Measurements from ENCODE around the gene CAMK2N2.
A peak's percentile ranks its signal among the peaks of the same experiment; 100 is the strongest.

Gene CAMK2N2

DNA sequence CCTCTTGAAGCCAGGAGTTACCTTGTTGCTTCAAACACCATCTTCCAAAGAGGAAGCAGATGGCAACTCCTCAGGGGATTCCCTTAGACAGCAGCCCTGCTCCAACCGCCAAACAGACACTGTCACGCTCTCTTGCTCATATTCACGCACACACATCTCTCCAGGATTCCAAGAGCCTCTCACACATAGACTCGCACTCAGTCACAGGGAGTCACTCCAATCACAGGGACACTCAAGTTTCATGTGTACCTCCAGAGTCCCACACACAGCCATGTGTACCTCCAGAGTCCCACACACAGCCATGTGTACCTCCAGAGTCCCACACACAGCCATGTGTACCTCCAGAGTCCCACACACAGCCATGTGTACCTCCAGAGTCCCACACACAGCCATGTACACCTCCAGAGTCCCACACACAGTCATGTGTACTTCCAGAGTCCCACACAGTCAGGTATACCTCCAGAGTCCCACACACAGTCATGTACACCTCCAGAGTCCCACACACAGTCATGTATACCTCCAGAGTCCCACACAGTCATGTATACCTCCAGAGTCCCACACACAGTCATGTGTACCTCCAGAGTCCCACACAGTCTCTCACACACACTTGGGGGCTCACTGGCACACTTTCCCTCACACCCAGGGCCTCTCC lies 25.8 kb downstream of the CAMK2N2 start:
- Mint-ChIP-seq H3K9me3 (no peaks in the 10 kb centered on the region), H3K27ac (ENCODE audit: low read depth) (no peak overlapping the region), H3K27me3 (peaks cover 24% of the 10 kb centered on the region)

GRCh38 chr3:184234671-184235380 lies 26.5 kb downstream of the CAMK2N2 start:
- H3K27ac Mint-ChIP-seq (ENCODE audit: low read depth), result no peak overlapping the region
- peaks cover 9% of the 10 kb centered on the region for H3K4me1 Mint-ChIP-seq
- no peak for DNase-seq (ENCODE audit: low spot score in 2 of 2)
- no peak for ATAC-seq (replicated peaks; ENCODE audit: extremely low read depth, poor library complexity, severe bottlenecking)
- H3K27me3 Mint-ChIP-seq, result peaks cover 24% of the 10 kb centered on the region
- H3K36me3 Mint-ChIP-seq (ENCODE audit: insufficient read depth), result no peaks in the 10 kb centered on the region
- no peak overlapping the region for H3K4me3 Mint-ChIP-seq
- H3K9me3 Mint-ChIP-seq, result no peaks in the 10 kb centered on the region

More for the DNA sequence above, 25.8 kb downstream of the CAMK2N2 start:
- ATAC-seq (replicated peaks; ENCODE audit: extremely low read depth, poor library complexity, severe bottlenecking), result no peak
- no peak for DNase-seq (ENCODE audit: low spot score in 2 of 2)
- Mint-ChIP-seq H3K4me3 (no peak overlapping the region), H3K4me1 (peaks cover 9% of the 10 kb centered on the region), H3K36me3 (ENCODE audit: insufficient read depth) (peaks cover 1% of the 10 kb centered on the region)

DNA sequence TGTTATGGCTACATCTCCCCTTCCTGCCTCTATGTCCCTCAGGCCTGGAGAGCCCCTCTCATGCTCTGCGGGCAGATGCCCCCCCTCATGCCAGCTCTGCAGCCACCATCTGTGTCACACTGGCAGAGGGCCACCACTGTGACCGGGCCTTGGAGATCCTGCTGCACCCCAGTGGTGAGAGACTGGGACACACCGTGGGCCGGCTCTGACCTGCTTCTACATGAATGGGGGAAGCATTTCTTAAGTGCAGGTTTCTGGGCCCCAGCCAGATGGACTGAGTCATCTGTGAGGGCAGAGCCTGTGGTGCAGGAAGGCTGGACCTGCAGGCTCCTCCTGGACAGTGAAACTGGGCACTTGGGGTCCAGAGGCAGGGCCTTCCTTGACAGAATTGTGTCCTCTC lies 27.1 kb downstream of the CAMK2N2 start:
- peaks cover 24% of the 10 kb centered on the region for H3K27me3 Mint-ChIP-seq
- no peak overlapping the region for H3K4me3 Mint-ChIP-seq
- no peaks in the 10 kb centered on the region for H3K9me3 Mint-ChIP-seq
- no peak for DNase-seq (ENCODE audit: low spot score in 2 of 2)
- H3K4me1 Mint-ChIP-seq, result peaks cover 9% of the 10 kb centered on the region
- no peak for ATAC-seq (replicated peaks; ENCODE audit: extremely low read depth, poor library complexity, severe bottlenecking)
- H3K36me3 Mint-ChIP-seq (ENCODE audit: insufficient read depth), result no peaks in the 10 kb centered on the region
- H3K27ac Mint-ChIP-seq (ENCODE audit: low read depth), result no peak overlapping the region

DNA sequence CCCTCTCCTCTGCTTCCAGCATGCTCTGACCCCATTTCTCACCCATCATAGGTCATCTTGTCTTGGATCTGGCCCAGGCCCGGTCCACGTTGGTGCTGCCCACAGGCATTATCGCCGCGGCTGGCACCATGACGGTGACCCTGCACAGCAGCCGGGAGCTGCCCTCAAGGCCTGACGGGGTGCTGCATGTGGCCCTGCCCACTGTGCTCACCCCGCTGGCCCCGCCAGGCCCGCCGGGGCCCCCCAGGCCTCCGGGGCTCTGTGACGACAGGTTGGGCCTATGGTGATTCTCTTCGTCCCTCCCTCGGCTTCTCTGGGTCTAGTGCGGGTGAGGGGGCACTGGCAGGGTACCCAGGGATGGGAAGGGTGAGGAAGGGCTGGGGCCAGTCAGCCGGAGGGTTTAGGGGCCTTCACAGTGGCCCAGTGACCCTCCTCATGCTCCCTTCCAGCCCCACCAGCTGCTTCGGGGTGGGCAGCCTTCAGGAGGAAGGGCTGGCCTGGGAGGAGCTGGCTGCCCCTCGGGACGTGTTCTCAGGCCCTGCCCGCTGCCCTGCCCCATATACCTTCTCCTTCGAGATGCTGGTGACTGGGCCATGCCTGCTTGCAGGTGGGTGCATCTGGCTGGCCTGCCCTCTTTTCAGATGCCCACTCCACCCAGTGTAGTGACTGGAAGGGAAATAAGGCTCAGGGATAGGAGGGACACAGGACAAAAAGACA lies 28.1 kb downstream of the CAMK2N2 start:
- Mint-ChIP-seq H3K9me3 (no peaks in the 10 kb centered on the region), H3K36me3 (ENCODE audit: insufficient read depth) (no peaks in the 10 kb centered on the region), H3K4me1 (peaks cover 16% of the 10 kb centered on the region), H3K27me3 (peaks cover 33% of the 10 kb centered on the region), H3K4me3 (no peak overlapping the region), H3K27ac (ENCODE audit: low read depth) (no peak overlapping the region)
- DNase-seq (ENCODE audit: low spot score in 2 of 2), result no peak
- no peak for ATAC-seq (replicated peaks; ENCODE audit: extremely low read depth, poor library complexity, severe bottlenecking)

GRCh38 chr3:184231671-184232070 lies 29.7 kb downstream of the CAMK2N2 start:
- no peak for DNase-seq (ENCODE audit: low spot score in 2 of 2)
- Mint-ChIP-seq H3K36me3 (ENCODE audit: insufficient read depth) (no peaks in the 10 kb centered on the region), H3K27me3 (peaks cover 48% of the 10 kb centered on the region)

GRCh38 chr3:184230603-184231528 lies 30.5 kb downstream of the CAMK2N2 start:
- Mint-ChIP-seq H3K36me3 (ENCODE audit: insufficient read depth) (no peaks in the 10 kb centered on the region), H3K4me3 (peak overlapping the region; percentile 77), H3K27me3 (peaks cover 57% of the 10 kb centered on the region), H3K4me1 (peaks cover 16% of the 10 kb centered on the region), H3K9me3 (no peaks in the 10 kb centered on the region), H3K27ac (ENCODE audit: low read depth) (no peak overlapping the region)
- DNase-seq (ENCODE audit: low spot score in 2 of 2) (no peak), ATAC-seq (replicated peaks; ENCODE audit: extremely low read depth, poor library complexity, severe bottlenecking) (no peak)

More at GRCh38 chr3:184231671-184232070, 29.7 kb downstream of the CAMK2N2 start:
- Mint-ChIP-seq H3K27ac (ENCODE audit: low read depth) (no peak overlapping the region), H3K9me3 (no peaks in the 10 kb centered on the region), H3K4me3 (peak overlapping the region; percentile 69), H3K4me1 (peaks cover 16% of the 10 kb centered on the region)
- no peak for ATAC-seq (replicated peaks; ENCODE audit: extremely low read depth, poor library complexity, severe bottlenecking)

DNA sequence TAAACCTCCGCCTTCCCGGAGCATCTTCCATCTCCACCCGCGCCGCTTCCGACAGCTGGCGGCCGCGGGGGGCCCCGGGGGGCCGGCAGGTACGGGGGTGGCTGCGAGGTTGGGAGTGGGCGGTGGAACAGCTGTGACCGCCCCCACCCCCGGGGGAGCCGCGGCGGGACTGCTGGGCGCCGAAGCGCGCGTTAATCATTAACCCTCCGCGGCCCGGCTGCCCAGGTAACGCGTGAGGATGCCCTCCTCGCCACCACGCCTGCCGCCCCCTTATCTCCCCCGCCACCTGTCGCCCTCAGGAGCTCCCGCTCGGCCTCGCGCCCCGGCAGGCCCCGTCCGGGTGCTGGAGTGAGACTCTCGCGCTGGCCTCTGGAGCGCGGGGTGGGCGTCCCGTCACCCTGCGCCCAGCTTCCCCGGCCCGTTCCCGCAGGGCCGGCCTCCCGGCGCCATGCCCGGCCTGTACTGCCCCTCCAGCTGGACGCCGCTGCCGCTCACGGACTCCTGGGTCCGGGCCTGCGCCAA lies 31.2 kb downstream of the CAMK2N2 start:
- DNase-seq (ENCODE audit: low spot score in 2 of 2) (no peak), ATAC-seq (replicated peaks; ENCODE audit: extremely low read depth, poor library complexity, severe bottlenecking) (no peak)
- peaks cover 64% of the 10 kb centered on the region for H3K27me3 Mint-ChIP-seq
- H3K4me1 Mint-ChIP-seq, result peaks cover 16% of the 10 kb centered on the region
- H3K4me3 Mint-ChIP-seq, result peak overlapping the region; percentile 77
- no peaks in the 10 kb centered on the region for H3K36me3 Mint-ChIP-seq (ENCODE audit: insufficient read depth)
- H3K9me3 Mint-ChIP-seq, result no peaks in the 10 kb centered on the region
- no peak overlapping the region for H3K27ac Mint-ChIP-seq (ENCODE audit: low read depth)

DNA sequence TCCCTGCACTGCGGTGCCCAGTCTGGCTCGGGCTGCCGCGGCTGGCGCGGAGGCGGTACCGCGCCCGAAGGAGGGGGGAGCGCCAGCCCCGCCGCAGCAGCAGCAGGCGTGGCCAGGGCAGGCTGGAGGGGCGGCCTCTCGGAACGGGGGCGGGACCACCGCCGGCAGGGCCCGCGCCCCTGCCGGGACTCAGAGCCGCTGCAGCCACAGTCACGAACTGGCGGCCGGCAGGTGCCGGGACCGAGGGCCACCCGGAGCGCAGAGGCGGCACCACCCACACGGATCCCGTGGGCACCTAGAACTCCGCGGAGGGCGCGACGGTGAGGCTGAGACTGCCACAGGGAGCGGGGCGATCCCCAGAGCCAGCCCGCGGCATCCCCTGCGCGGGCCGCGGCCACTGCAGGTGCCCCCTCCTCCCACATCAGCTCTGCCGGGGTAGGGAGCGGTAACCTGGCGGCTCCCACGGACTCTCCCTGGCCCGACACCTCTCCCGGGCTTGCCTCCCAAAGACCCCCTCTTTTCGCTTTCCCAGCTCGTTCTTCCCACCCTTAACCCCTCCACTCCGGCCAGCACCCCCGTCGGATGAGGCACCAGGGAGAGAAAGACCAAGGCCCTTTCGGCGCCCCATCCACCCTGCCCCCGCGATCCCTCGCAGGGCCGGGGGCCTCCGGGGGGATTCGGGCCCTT lies 31.8 kb downstream of the CAMK2N2 start, which contains the start of gene VWA5B2:
Gene VWA5B2 (plus strand): TSS at position 192 of the 687 bp plus-strand sequence. CDS start 944 bp downstream, outside the sequence.
- H3K27ac Mint-ChIP-seq (ENCODE audit: low read depth), result no peak within 1 kb of the TSS

GRCh38 chr3:184228376-184229137 lies 32.8 kb downstream of the CAMK2N2 start:
- no peak for DNase-seq (ENCODE audit: low spot score in 2 of 2)

More for the DNA sequence above, 31.8 kb downstream of the CAMK2N2 start, which contains the start of gene VWA5B2:
- peaks cover 16% of the 10 kb centered on the region for H3K4me1 Mint-ChIP-seq
- H3K4me3 Mint-ChIP-seq, result peak within 1 kb of the TSS; percentile 77
- DNase-seq (ENCODE audit: low spot score in 2 of 2) (peak; percentile 47 to 56), ATAC-seq (replicated peaks; ENCODE audit: extremely low read depth, poor library complexity, severe bottlenecking) (peak; percentile 88)
- H3K9me3 Mint-ChIP-seq, result no peaks in the 10 kb centered on the region
- H3K27me3 Mint-ChIP-seq, result peaks cover 69% of the 10 kb centered on the region
- H3K36me3 Mint-ChIP-seq (ENCODE audit: insufficient read depth), result no peaks in the 10 kb centered on the region

DNA sequence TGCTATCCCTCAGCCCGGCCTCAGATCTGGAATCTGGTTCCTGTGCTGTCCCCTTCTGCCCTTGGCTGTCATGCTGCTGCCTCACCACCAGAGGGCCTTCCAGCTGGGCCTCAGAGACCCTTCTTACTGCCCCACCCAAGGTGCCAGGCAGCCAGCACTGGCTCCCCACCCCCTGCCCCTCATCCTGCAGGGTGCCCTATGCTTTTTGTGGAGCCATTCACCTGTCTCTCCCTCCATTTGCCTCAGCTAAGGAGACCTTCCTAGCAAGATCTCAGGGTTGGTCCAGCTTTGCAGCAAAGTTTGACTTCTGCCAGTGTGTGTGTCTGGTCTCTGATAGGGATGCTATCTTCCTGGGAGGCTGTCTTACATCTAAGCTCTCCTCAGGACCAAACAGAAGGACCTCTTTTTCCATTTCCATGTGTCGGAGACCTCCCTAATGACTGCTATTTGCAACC lies 33.8 kb downstream of the CAMK2N2 start:
- ATAC-seq (replicated peaks; ENCODE audit: extremely low read depth, poor library complexity, severe bottlenecking) (no peak), DNase-seq (ENCODE audit: low spot score in 2 of 2) (peak; percentile 27 to 37)
- Mint-ChIP-seq H3K4me3 (no peak overlapping the region), H3K9me3 (no peaks in the 10 kb centered on the region), H3K27ac (ENCODE audit: low read depth) (no peak overlapping the region), H3K36me3 (ENCODE audit: insufficient read depth) (no peaks in the 10 kb centered on the region), H3K27me3 (peaks cover 64% of the 10 kb centered on the region), H3K4me1 (peaks cover 16% of the 10 kb centered on the region)

More at GRCh38 chr3:184228376-184229137, 32.8 kb downstream of the CAMK2N2 start:
- no peak overlapping the region for H3K27ac Mint-ChIP-seq (ENCODE audit: low read depth)
- no peak for ATAC-seq (replicated peaks; ENCODE audit: extremely low read depth, poor library complexity, severe bottlenecking)
- H3K27me3 Mint-ChIP-seq, result peaks cover 69% of the 10 kb centered on the region
- H3K4me3 Mint-ChIP-seq, result peak overlapping the region; percentile 77
- H3K4me1 Mint-ChIP-seq, result peaks cover 16% of the 10 kb centered on the region
- no peaks in the 10 kb centered on the region for H3K9me3 Mint-ChIP-seq
- no peaks in the 10 kb centered on the region for H3K36me3 Mint-ChIP-seq (ENCODE audit: insufficient read depth)

GRCh38 chr3:184223946-184224345 lies 37.4 kb downstream of the CAMK2N2 start:
- no peak overlapping the region for H3K4me3 Mint-ChIP-seq
- peaks cover 53% of the 10 kb centered on the region for H3K27me3 Mint-ChIP-seq
- DNase-seq (ENCODE audit: low spot score in 2 of 2) (no peak), ATAC-seq (replicated peaks; ENCODE audit: extremely low read depth, poor library complexity, severe bottlenecking) (no peak)
- H3K27ac Mint-ChIP-seq (ENCODE audit: low read depth), result no peak overlapping the region
- peaks cover 2% of the 10 kb centered on the region for H3K36me3 Mint-ChIP-seq (ENCODE audit: insufficient read depth)
- peaks cover 6% of the 10 kb centered on the region for H3K4me1 Mint-ChIP-seq
- no peaks in the 10 kb centered on the region for H3K9me3 Mint-ChIP-seq

All from central memory CD8-positive, alpha-beta T cell (primary cell).